NCI-H1436 treated with DMSO at 0.1 percent for 48 hours (cell line): ENCODE data around the gene HACD1.
"Not testable (repeated sequence)": the region's sequence is repeated elsewhere in the genome, so short reads cannot be mapped to it uniquely, and the experiment has no call there.

Experiments
- DNase-seq: peaks from one replicate; lab custom pipeline; 2025; lab: John Stamatoyannopoulos, UW

HACD1 gene

DNA sequence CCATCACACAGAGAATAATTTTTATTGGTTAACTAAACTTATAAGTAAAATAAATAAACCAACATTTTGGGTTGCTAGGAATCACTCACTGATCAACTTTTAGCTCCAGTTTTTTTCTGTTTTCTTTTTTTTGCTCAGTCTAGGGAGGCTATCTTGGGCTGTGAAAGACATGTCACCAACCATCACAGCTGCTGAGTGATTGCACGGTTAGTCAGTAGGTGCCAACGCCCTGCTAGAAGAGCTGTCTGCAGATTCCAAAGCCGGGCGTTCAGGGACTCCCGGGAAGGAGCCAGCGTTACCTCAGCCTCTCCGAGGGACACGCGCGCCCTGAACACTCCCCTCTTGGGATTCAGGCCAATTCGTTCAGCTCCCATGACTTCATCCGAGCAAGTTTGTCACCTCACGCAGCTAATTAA lies 26.2 kb upstream of the HACD1 start:
- DNase-seq: no peak

GRCh38 chr10:17640331-17640816 lies 23.2 kb upstream of the HACD1 start:
- no peak for DNase-seq

- DNase-seq: no peak
Measured at GRCh38 chr10:17637869-17638268, 20.7 kb upstream of the HACD1 start.

DNA sequence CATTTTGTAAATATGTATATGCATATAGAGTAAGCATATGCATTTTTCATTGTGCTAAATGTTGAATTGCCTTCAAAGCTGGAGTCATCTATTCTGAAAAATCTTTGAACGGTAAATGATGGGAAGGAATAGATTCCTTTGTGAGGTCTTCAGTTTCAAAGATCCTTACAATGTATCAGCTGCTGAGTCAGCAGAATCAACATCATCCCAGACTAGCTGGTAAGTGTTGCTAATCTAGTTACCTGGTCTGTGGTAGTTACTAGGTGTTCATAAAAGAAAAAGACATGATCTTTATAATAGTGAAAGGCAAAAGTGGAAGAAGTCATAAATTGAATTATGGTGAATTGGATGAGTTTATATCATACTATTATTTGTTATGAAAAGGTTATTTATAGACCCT lies 16.2 kb upstream of the HACD1 start:
- DNase-seq: no peak

DNA sequence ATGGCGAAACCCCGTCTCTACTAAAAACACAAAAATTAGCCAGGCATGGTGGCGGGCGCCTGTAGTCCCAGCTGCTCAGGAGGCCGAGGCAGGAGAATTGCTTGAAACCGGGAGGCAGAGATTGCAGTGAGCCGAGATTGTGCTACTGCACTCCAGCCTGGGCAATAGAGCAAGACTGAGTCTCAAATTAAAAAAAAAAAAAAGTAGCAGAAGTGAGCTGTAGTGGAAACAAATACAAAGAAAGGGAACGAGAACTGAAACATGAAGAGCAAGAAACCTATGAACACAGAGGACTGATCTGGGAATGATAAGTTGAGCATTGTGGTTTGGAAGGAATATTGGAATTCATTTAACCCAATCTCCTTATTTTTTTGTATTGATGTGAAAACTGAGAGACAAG lies 15.4 kb upstream of the HACD1 start:
- DNase-seq: not testable (repeated sequence)

- DNase-seq: no peak
Measured at GRCh38 chr10:17626656-17627055, 9.5 kb upstream of the HACD1 start.

- no peak for DNase-seq
Measured at GRCh38 chr10:17624996-17625395, 7.8 kb upstream of the HACD1 start.

DNA sequence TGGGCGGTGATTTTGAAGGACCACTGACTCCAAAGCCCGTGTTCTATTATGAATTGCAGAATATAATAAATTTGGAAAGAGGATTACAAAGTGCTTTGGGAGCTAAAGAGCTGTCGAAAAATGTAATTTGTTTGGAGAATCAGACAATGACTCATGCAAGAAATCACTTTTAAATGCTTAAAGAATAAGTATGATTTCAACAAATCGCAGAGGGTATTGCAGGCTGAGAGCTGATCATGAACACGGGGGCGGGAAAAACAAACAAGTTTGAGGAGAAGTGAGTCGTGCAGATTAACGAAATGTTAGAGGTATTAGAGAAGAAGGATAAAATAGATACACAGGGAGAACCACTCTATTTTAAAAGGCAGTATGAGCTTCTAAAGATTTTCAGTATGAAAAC lies 4.9 kb upstream of the HACD1 start:
- DNase-seq: no peak

DNA sequence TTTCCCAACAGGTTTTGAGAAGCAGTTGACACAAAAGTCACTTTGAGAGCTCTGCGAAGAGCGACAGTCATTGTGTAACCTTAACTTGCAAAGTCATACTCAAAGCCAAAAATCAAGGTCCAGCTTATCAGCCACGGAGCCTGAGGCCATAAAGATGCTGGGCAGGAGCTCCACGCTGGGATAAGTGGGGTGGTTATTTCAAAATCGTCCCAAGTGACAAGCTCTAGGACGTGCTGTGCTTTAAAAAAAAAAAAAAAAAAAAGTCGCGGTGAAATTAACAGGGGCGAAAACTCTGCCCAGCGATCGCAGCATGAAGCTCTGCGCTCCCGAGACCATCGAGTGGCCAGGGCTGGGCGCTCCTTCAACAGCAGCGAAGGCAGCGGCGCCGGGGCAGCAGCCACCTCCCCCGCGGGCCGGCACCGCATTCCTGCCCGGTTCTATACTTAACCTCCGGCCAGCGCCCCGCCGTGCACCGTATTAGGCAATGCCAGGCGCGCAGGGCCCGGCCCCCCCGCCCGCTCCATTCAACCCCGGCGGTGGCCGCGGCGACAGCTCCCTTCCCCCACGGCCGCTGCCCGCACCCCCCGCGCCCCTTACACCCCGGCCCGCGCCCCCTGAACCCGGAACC lies 657 bp downstream of the HACD1 start:
- DNase-seq: no peak

DNA sequence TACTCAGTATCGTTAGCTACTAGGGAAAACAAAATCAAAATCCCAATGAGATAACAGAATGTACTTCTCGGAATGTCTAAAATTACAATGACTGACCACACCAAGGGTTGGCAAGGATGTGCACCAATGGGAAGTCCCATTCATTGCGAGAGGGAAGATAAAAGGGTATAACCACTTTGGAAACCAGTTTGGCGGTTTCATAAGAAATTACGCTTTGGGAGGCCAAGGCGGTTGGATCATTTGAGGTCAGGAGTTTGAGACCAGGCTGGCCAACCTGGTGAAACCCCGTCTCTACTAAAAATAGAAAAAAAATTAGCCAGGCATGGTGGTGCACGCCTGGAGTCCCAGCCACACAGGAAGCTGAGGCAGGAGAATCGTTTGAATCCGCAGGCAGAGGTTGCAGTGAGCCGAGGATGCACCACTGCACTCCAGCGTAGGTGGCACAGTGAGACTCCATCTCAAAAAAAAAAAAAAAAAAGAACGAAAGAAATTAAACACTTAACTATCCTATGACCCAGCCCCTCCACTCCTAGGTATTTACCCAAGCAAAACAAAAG lies 7.6 kb downstream of the HACD1 start:
- no peak for DNase-seq

- DNase-seq: no peak
Measured at GRCh38 chr10:17607603-17608332, 9.4 kb downstream of the HACD1 start.

DNA sequence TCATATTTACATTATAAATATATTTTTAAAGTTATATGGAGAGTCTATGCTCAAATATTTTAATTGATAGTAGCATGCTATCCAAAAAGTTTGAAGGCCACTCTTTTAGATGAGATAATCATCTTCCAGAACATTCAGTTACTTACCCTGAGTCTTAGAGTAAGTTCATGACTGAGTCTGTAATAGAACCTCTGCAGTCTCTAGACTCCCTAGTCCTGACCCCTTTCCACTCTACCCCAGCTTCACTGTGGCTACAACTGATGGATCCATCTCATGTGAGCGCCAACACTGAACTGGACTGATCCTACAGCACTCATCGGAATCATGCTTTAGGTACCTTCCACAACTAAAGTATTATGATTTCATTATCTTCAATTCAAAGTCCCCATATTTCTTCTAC lies 10.1 kb downstream of the HACD1 start:
- no peak for DNase-seq

DNA sequence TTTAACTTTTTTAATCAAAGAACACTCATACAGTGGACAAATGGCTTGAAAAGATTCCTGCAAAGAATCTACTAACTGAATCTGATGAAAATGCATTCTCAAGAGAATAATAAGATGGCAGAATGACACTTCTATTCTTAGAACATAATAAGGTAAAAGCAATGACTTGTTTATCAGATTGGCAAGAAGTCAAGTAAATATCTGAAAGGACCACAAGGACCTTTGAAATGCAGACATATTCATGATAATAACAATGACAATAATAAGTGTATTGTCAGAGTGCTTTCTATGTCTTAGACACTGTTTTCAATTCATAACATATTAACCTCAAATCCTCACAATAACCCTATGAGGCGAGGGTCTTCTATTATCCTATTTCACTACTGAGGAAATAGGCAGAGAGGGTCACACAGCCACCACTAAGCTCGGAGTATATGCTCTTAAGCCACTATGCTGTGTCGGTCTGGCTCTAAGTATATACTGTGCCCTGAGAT lies 10.6 kb downstream of the HACD1 start:
- DNase-seq: no peak

DNA sequence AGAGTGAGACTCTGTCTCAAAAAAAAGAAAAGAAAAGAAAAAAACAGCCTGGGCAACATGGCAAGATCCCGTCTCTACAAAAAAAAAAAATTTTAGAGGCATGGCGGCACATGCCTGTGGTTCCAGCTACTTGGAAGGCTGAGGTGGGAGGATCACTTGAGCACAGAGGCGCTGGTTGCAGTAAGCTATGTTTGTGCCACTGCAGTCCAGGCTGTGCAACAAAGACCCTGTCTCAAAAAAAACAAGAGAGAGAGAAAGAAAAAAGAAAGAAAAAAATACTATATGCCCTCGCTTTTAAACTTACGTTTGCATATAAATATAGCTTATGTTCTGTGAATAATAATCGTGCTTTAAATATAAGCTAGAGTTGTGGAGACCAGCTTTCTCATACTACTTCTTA lies 11.2 kb downstream of the HACD1 start:
- no peak for DNase-seq

- DNase-seq: no peak
Measured at GRCh38 chr10:17599089-17599488, 18.1 kb downstream of the HACD1 start.

GRCh38 chr10:17597386-17597785 lies 19.8 kb downstream of the HACD1 start:
- no peak for DNase-seq

GRCh38 chr10:17590969-17591645 lies 26.1 kb downstream of the HACD1 start:
- no peak for DNase-seq

GRCh38 chr10:17589316-17589715 lies 27.9 kb downstream of the HACD1 start:
- not testable (repeated sequence) for DNase-seq

DNA sequence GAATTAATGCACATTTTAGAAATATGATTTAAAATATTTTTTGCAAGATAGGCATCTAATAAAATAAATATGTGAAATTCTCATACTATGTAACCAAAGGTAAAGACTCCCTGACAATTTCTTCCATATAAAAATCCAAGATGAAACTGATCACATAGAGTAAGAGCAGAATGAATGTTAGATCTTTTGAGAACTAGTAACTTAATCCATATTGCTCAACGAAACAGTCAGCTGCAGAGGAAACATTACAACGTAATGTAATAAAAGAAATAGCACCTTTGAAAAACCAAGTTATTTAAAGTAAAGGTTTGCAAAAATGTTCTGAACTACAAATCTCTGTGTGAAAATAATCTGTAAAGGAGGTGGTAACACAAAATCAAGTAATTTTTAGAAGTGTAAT lies 28.8 kb downstream of the HACD1 start:
- DNase-seq: no peak

GRCh38 chr10:17587321-17587720 lies 29.9 kb downstream of the HACD1 start:
- not testable (repeated sequence) for DNase-seq

GRCh38 chr10:17586821-17587234 lies 30.3 kb downstream of the HACD1 start:
- DNase-seq: no peak

GRCh38 chr10:17585016-17585415 lies 32.2 kb downstream of the HACD1 start:
- no peak for DNase-seq

DNA sequence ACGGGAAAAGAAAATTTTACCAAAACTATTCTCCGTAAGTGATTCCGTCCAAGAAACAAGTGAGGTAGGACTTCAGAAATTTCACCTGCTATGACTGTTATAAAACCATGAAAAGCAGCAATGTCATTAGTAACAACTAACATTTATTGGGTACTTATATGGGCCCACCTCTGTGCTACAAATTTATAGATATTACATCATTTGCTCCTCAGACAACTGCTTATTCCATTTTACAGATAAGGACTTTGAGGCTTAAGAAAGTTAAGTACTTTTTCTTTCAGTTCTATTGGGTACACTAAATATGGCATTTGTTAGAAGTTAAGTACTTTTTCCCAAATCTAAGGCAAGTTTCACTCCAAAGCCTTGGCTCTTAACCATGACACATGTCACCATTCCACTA lies 36.3 kb downstream of the HACD1 start:
- DNase-seq: no peak
